GM18520 (cell line): ENCODE results near the gene YLPM1.

Experiments used
- ATAC-seq: cut with Tn5 transposase; IDR thresholded peaks from one replicate; pipeline ENCODE4 v1.9.1; 2021; ENCODE audit not compliant: unreplicated experiment

YLPM1 gene

GRCh38 chr14:74792249-74793039 lies 29.3 kb downstream of the YLPM1 start:
- ATAC-seq, result no peak

GRCh38 chr14:74793506-74794155 lies 30.5 kb downstream of the YLPM1 start:
- no peak for ATAC-seq

- no peak for ATAC-seq
These were observed 31.8 kb downstream of the YLPM1 start for GRCh38 chr14:74794947-74795346.

GRCh38 chr14:74799765-74800164 lies 36.6 kb downstream of the YLPM1 start:
- no peak for ATAC-seq

GRCh38 chr14:74800780-74801179 lies 37.7 kb downstream of the YLPM1 start:
- no peak for ATAC-seq

GRCh38 chr14:74801396-74801795 lies 38.3 kb downstream of the YLPM1 start:
- ATAC-seq, result no peak

- ATAC-seq, result no peak
These were observed 41.2 kb downstream of the YLPM1 start for GRCh38 chr14:74804219-74804825.

GRCh38 chr14:74807853-74808545 lies 44.9 kb downstream of the YLPM1 start:
- no peak for ATAC-seq

GRCh38 chr14:74816124-74816523 lies 53.0 kb downstream of the YLPM1 start:
- no peak for ATAC-seq

GRCh38 chr14:74820288-74820687 lies 57.2 kb downstream of the YLPM1 start:
- ATAC-seq, result no peak

GRCh38 chr14:74821267-74821915 lies 58.3 kb downstream of the YLPM1 start:
- ATAC-seq, result no peak

- no peak for ATAC-seq
These were observed 61.9 kb downstream of the YLPM1 start for GRCh38 chr14:74824997-74825396.

GRCh38 chr14:74826574-74826973 lies 63.5 kb downstream of the YLPM1 start:
- no peak for ATAC-seq

- no peak for ATAC-seq
These were observed 66.1 kb downstream of the YLPM1 start for GRCh38 chr14:74829251-74829650.

- no peak for ATAC-seq
These were observed 69.7 kb downstream of the YLPM1 start for GRCh38 chr14:74832849-74833248.

- ATAC-seq, result no peak
These were observed 71.7 kb downstream of the YLPM1 start for GRCh38 chr14:74834692-74835392.

- ATAC-seq, result no peak
These were observed 72.6 kb downstream of the YLPM1 start for GRCh38 chr14:74835645-74836250.

- ATAC-seq, result no peak
These were observed 73.3 kb downstream of the YLPM1 start for GRCh38 chr14:74836251-74836960.

GRCh38 chr14:74838166-74838565 lies 75.0 kb downstream of the YLPM1 start:
- ATAC-seq, result no peak
